Retinal pigment epithelial cell (primary cell): ENCODE results near the gene AASDHPPT.
A peak's percentile ranks its signal among the peaks of the same experiment; 100 is the strongest.

Experiments
- DNase-seq: peaks from one replicate; pipeline ENCODE4 v3.0.0-alpha.2; 2010; ENCODE audit warnings: low read depth
- H3K4me3 ChIP-seq: 2 replicates; pipeline ENCODE4 v1.5.1; 2011; ENCODE audit warnings: mild to moderate bottlenecking, low read length, control low read depth, moderate library complexity
- TF ChIP-seq, protein P1 (sequence below): conservative IDR thresholded peaks from 2 replicates; pipeline ENCODE4 v1.5.1; 2011; ENCODE audit warnings: low read depth, low read length, control low read depth, inconsistent platforms

Gene AASDHPPT

DNA sequence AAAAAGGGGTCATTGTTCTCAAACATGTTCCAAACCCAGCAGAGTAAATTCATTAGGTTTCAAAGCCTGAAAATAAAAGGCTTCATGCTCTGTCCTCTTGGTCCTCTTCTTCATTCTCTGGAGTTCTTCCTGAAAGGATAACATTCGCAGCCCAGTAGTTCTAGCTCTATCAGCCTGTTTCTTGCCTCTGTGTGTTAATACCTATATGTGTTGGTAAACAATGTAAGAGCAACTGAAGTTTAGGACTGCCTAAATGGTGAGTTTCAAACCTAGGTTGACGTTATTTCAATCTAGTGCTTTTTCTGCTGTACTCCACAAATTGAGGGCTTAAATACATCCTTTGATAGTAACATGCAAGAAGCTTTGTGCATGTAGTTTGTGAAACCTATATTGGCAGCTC lies 9.4 kb downstream of the AASDHPPT start:
- TF ChIP-seq, protein P1, sequence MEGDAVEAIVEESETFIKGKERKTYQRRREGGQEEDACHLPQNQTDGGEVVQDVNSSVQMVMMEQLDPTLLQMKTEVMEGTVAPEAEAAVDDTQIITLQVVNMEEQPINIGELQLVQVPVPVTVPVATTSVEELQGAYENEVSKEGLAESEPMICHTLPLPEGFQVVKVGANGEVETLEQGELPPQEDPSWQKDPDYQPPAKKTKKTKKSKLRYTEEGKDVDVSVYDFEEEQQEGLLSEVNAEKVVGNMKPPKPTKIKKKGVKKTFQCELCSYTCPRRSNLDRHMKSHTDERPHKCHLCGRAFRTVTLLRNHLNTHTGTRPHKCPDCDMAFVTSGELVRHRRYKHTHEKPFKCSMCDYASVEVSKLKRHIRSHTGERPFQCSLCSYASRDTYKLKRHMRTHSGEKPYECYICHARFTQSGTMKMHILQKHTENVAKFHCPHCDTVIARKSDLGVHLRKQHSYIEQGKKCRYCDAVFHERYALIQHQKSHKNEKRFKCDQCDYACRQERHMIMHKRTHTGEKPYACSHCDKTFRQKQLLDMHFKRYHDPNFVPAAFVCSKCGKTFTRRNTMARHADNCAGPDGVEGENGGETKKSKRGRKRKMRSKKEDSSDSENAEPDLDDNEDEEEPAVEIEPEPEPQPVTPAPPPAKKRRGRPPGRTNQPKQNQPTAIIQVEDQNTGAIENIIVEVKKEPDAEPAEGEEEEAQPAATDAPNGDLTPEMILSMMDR: no peak
- no peak overlapping the region for H3K4me3 ChIP-seq
- DNase-seq: no peak

DNA sequence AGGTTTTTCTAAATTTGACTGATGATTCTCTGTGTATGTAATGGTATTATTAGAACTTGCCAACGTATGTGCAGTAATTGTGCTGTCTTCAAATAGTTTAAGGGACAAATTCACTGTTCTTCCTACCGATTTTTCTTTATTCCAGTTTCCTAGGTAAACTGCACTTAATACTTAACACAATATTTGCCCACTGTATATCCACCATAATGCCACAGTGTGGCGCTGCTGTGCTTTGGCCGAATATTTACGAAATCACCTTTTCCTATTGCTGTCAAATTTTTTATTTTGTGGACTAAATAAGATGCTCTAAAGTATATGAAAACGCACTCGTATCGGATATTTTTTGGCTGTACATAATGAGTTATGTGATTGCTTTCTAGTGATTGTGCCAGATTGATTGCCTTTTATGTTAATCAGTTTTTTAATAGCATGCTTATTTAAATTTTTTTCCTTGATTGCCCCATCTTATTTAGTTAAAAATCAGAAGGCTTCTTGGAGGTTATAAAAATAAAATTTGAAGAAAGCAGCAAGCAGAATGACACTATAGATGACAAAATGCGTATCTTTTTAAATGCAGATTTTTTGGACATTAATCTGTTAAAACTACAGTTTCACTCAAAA lies 10.5 kb downstream of the AASDHPPT start:
- TF ChIP-seq, protein P1: peak; percentile 87
- no peak for DNase-seq
- no peak overlapping the region for H3K4me3 ChIP-seq

DNA sequence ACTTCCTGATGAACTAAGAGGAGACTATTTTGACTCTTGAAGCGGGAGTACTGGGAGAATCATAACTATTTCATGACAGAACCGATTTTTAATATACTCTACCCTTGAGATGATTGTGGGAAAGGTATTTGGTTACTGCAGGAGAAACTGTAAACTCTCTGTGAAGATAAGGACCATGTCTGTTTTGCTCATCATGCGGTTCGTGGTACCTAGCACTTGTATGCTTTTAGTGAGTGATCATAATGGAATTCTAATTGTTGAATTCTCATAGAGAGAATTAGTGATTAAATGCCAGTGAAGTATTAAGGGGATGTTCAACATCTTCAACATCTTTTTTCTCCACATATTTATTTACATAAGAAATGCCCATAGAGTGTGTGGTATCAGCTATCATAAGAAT lies 11.4 kb downstream of the AASDHPPT start:
- no peak overlapping the region for H3K4me3 ChIP-seq
- TF ChIP-seq, protein P1: no peak
- DNase-seq: no peak

DNA sequence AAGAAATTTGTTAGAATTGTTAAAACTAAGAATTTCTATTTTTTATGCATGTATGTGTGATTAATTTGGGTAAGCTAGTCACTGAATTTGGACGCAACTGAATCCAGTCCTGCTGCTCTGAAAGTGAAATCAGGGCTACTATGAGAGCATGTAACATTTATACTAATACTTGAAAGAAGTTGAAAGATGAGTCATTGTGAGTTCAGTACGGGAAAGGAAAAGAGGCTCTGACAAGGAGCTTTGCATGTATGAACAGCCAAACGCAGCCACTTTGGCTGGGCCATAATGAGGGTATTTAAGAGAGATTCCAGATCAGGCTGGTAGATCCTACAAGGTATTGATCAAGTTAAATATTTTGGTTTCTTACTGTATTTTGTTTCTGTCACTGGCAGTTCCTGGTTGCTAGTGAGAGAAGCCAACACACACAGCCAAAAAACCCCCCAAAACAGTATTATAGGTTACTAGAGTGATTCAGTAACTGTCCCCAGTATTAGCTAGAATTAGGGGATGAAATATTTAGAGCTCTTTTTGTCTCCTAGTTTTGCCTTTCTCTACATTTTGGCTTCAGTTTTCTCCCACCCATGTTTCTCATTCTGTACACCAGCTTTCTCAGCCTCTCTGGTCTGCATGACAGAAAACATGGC lies 14.1 kb downstream of the AASDHPPT start:
- no peak overlapping the region for H3K4me3 ChIP-seq
- DNase-seq: peak; percentile 74
- TF ChIP-seq, protein P1: no peak

DNA sequence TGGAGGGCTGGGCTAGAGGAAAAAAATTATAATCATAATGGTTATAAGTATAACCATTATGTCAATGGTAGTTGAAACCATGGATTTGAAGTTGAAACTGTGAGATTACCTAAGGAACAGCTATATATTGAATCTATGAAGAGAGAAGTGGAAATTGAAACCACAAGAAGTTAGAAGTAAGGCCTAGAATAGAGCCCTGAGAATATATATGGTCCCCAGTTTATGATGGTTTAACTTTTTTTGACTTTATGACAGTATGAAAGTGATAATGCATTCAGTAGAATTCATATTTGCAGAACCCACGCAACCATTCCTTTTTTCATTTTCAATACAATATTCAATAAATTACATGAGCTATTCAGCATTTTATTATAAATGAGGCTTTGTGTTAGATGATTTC lies 15.0 kb downstream of the AASDHPPT start:
- H3K4me3 ChIP-seq: no peak overlapping the region
- DNase-seq: no peak
- TF ChIP-seq, protein P1: no peak

DNA sequence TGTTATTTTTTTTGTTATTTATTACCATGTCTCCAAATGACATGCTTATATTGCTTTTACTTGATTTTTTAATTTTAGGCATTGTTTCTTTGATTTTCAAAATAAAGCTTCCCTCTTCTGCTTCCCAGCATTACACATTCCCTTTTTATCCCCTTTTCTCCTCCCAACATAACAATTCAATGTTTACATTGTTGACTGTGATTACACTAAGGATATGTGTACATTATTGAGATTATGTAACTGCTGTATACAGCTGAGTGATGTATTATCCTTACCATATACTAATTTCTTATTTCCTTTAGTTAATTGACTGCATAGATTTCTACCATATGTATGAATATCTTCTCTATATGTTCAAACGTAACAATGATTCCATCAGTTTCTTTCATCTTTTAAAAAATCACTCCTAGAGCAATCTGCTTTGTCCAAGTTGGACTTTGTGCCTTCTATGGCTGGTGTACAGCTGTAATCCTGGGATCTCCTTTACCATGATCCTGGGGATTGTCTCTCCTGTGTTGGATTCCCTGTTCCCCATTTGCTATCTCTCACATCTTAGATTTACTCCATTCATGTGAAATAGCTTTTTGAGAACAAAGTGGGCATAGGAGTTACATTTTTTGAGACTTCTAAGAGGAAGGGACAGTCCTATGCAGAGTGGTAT lies 21.6 kb downstream of the AASDHPPT start:
- no peak for DNase-seq
- TF ChIP-seq, protein P1: no peak

More for the DNA sequence above, 21.6 kb downstream of the AASDHPPT start:
- no peak overlapping the region for H3K4me3 ChIP-seq
